ENCODE data around the gene FN1.

- TF ChIP-seq POLR2A (IDR thresholded peaks at IDR 0.05) (no peak), EP300 (IDR thresholded peaks at IDR 0.05) (no peak)
- TF ChIP-seq, protein P1, sequence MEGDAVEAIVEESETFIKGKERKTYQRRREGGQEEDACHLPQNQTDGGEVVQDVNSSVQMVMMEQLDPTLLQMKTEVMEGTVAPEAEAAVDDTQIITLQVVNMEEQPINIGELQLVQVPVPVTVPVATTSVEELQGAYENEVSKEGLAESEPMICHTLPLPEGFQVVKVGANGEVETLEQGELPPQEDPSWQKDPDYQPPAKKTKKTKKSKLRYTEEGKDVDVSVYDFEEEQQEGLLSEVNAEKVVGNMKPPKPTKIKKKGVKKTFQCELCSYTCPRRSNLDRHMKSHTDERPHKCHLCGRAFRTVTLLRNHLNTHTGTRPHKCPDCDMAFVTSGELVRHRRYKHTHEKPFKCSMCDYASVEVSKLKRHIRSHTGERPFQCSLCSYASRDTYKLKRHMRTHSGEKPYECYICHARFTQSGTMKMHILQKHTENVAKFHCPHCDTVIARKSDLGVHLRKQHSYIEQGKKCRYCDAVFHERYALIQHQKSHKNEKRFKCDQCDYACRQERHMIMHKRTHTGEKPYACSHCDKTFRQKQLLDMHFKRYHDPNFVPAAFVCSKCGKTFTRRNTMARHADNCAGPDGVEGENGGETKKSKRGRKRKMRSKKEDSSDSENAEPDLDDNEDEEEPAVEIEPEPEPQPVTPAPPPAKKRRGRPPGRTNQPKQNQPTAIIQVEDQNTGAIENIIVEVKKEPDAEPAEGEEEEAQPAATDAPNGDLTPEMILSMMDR (IDR thresholded peaks at IDR 0.05): no peak
Observed at GRCh38 chr2:215441560-215442400, 5.9 kb upstream of the FN1 start.
